ENCODE measurements around the gene LYRM2.

The LYRM2 gene

GRCh38 chr6:89520736-89521135 is 117.8 kb downstream of the LYRM2 start:
- no peaks in the 10 kb centered on the region for H3K9me3 ChIP-seq (replicated peaks; ENCODE audit: low read length)
- H3K36me3 ChIP-seq (ENCODE audit: insufficient read depth, low read length): no peaks in the 10 kb centered on the region
- no peaks in the 10 kb centered on the region for H3K27me3 ChIP-seq (ENCODE audit: control insufficient read depth, insufficient read depth, low read length)
- no peaks in the 10 kb centered on the region for H3K4me1 ChIP-seq (ENCODE audit: control insufficient read depth, insufficient read depth, low read length)
- H3K4me2 ChIP-seq (ENCODE audit: low read length): no peak overlapping the region
- no peak overlapping the region for H3K9ac ChIP-seq (ENCODE audit: low read depth, low read length)
- H3K4me3 ChIP-seq (ENCODE audit: low read length): no peak overlapping the region

GRCh38 chr6:89518352-89519055 is 120.0 kb downstream of the LYRM2 start:
- Histone ChIP-seq H3K9ac (ENCODE audit: low read depth, low read length) (no peak overlapping the region), H3K36me3 (ENCODE audit: insufficient read depth, low read length) (no peaks in the 10 kb centered on the region), H3K27me3 (ENCODE audit: control insufficient read depth, insufficient read depth, low read length) (no peaks in the 10 kb centered on the region), H3K4me2 (ENCODE audit: low read length) (no peak overlapping the region), H3K9me3 (replicated peaks; ENCODE audit: low read length) (no peaks in the 10 kb centered on the region), H3K4me3 (ENCODE audit: low read length) (no peak overlapping the region), H3K4me1 (ENCODE audit: control insufficient read depth, insufficient read depth, low read length) (no peaks in the 10 kb centered on the region)
